GM23338 (cell line): Measurements from ENCODE around the gene TBCD. TPM values are rescaled to one million over a fixed set of nuclear protein-coding genes. Genes with fewer than 3 reads are reported as not detected.
A peak's percentile ranks its signal among the peaks of the same experiment; 100 is the strongest.

ENCODE experiments used
- ATAC-seq: fragments of 200-7000 bp; cut with Tn5 transposase; 3 replicates; pipeline ENCODE4 v1.9.1; 2020
- DNase-seq: peaks from one replicate; pipeline ENCODE4 v3.0.0-alpha.2; 2015; ENCODE audit warnings: low spot score
- H2AFZ ChIP-seq: fragments of 200-600 bp; sonication (generic); 2 replicates; pipeline ENCODE4 v1.8.0; 2016; ENCODE audit warnings: antibody characterized with exemption, mild to moderate bottlenecking, moderate library complexity
- H3F3A ChIP-seq: fragments of 200-600 bp; sonication (generic); replicated peaks from 2 replicates; pipeline ENCODE4 v1.8.0; 2017; ENCODE audit warnings: antibody characterized with exemption, mixed run types, low read depth
- H3K27ac ChIP-seq: fragments of 200-600 bp; sonication (generic); 2 replicates; pipeline ENCODE4 v1.6.1; 2016; ENCODE audit warnings: low read depth
- H3K27me3 ChIP-seq: fragments of 200-600 bp; sonication (generic); 2 replicates; pipeline ENCODE4 v1.8.0; 2016; ENCODE audit warnings: mild to moderate bottlenecking, mixed run types, moderate library complexity; ENCODE audit not compliant: insufficient read depth
- H3K36me3 ChIP-seq: fragments of 200-600 bp; sonication (generic); 2 replicates; pipeline ENCODE4 v1.8.0; 2016; ENCODE audit warnings: mild to moderate bottlenecking; ENCODE audit not compliant: insufficient read depth
- H3K4me1 ChIP-seq: fragments of 200-600 bp; sonication (generic); 2 replicates; pipeline ENCODE4 v1.8.0; 2016; ENCODE audit warnings: mild to moderate bottlenecking, moderate library complexity; ENCODE audit not compliant: insufficient read depth
- H3K4me2 ChIP-seq: fragments of 200-600 bp; sonication (generic); 2 replicates; pipeline ENCODE4 v1.7.1; 2017; ENCODE audit warnings: mixed run types
- H3K4me3 ChIP-seq: fragments of 200-600 bp; sonication (generic); 2 replicates; pipeline ENCODE4 v1.6.1; 2016; ENCODE audit warnings: mixed run types
- H3K79me2 ChIP-seq: fragments of 200-600 bp; sonication (generic); replicated peaks from 2 replicates; pipeline ENCODE4 v1.8.0; 2017; ENCODE audit warnings: mild to moderate bottlenecking; ENCODE audit not compliant: insufficient read depth
- H3K9me2 ChIP-seq: fragments of 200-600 bp; sonication (generic); 2 replicates; pipeline ENCODE4 v1.8.0; 2017; ENCODE audit not compliant: insufficient read depth
- H4K20me1 ChIP-seq: fragments of 200-600 bp; sonication (generic); replicated peaks from 2 replicates; pipeline ENCODE4 v1.8.0; 2017; ENCODE audit warnings: mild to moderate bottlenecking; ENCODE audit not compliant: insufficient read depth
- H3K27ac Mint-ChIP-seq: 2 replicates; pipeline ENCODE4 v1.8.0; 2020; ENCODE audit warnings: inconsistent platforms, mild to moderate bottlenecking, moderate library complexity, mixed read lengths
- H3K27me3 Mint-ChIP-seq: 3 replicates; pipeline ENCODE4 v1.8.0; 2022; ENCODE audit warnings: low read depth, mild to moderate bottlenecking, moderate library complexity, mixed read lengths, inconsistent platforms; ENCODE audit not compliant: insufficient read depth, poor library complexity
- H3K36me3 Mint-ChIP-seq: 3 replicates; pipeline ENCODE4 v1.8.0; 2021; ENCODE audit warnings: low read depth, mild to moderate bottlenecking, inconsistent platforms, moderate library complexity, mixed read lengths
- H3K4me1 Mint-ChIP-seq: 3 replicates; pipeline ENCODE4 v1.8.0; 2020; ENCODE audit warnings: mild to moderate bottlenecking, inconsistent platforms, mixed read lengths
- H3K4me3 Mint-ChIP-seq: 3 replicates; pipeline ENCODE4 v1.8.0; 2021; ENCODE audit warnings: moderate library complexity, mild to moderate bottlenecking, inconsistent platforms, mixed read lengths
- H3K9me3 Mint-ChIP-seq: 3 replicates; pipeline ENCODE4 v1.8.0; 2020; ENCODE audit warnings: moderate library complexity, mild to moderate bottlenecking, inconsistent platforms, mixed read lengths
- CTCF ChIP-seq, 2 experiments: fragments of 200-600 bp in 1 of 2; sonication (generic) in 1 of 2; conservative IDR thresholded peaks; 2 replicates each; pipeline versions ENCODE4 v1.5.1 to v1.6.1; 2016 to 2017; ENCODE audit warnings: antibody characterized with exemption in 2 of 2, low read depth in 2 of 2, mild to moderate bottlenecking in 2 of 2, moderate library complexity in 1 of 2
- STAT1 ChIP-seq: IDR thresholded peaks from one replicate; pipeline ENCODE4 v1.6.1; 2016; ENCODE audit warnings: antibody characterized with exemption; ENCODE audit not compliant: unreplicated experiment
- ZNF462 ChIP-seq: fragments of 250-450 bp; sonication (Bioruptor Pico); IDR thresholded peaks from 2 replicates; pipeline ENCODE4 v1.5.0; 2020; ENCODE audit warnings: mild to moderate bottlenecking, moderate library complexity
- polyA plus RNA-seq: library from polyadenylated mRNA; unstranded; fragments of >200 nt; fragmentation: Nextera tagmentation; extraction: Ambion mirVana; gene quantifications from 2 replicates; pipeline ENCODE4 v1.2.1, GENCODE V29; 2016
- total RNA-seq: library from RNA; depleted of rRNA; stranded (reverse); fragments of >200 nt; shearing (Covaris generic); gene quantifications from 2 replicates; pipeline ENCODE4 v1.2.3, GENCODE V29; 2014

TBCD gene
- total and polyA plus RNA-seq, 2 experiments from 2014 or later, result 75.0 to 116 TPM

- Histone ChIP-seq H3K9me2 (no peaks in the 10 kb centered on the region), H4K20me1 (peaks cover 34% of the 10 kb centered on the region), H3F3A (peaks cover 8% of the 10 kb centered on the region), H3K36me3 (peaks cover 22% of the 10 kb centered on the region), H3K27me3 (no peaks in the 10 kb centered on the region), H3K4me2 (no peak overlapping the region), H3K27ac (peak overlapping the region; percentile 33; the same call in 1 of the 2 replicates), H2AFZ (no peak overlapping the region), H3K4me1 (no peaks in the 10 kb centered on the region), H3K79me2 (peaks cover 32% of the 10 kb centered on the region), H3K4me3 (no peak overlapping the region)
- Mint-ChIP-seq H3K4me3 (no peak overlapping the region), H3K4me1 (no peaks in the 10 kb centered on the region; the same call in 2 of the 3 replicates), H3K27me3 (peaks cover 8% of the 10 kb centered on the region), H3K27ac (no peak overlapping the region), H3K9me3 (no peaks in the 10 kb centered on the region; the same call in 2 of the 3 replicates), H3K36me3 (peaks cover 59% of the 10 kb centered on the region)
- peak; percentile 83 for DNase-seq
- TF ChIP-seq STAT1 (no peak), ZNF462 (CRISPR knock-in tag) (no peak), CTCF (conservative IDR thresholded peaks at IDR 0.05; ENCODE audit: low read depth in 2 of 2) (peak; percentile 81 to 94)
- ATAC-seq, result peak; percentile 97
Observed at GRCh38 chr17:82775001-82775823, 23.3 kb downstream of the TBCD start.
